Nucleus accumbens (tissue), 56 donors: ENCODE measurements around the gene CUBN.

Experiments used
- DNase-seq, 56 donors: peaks; one replicate each; lab custom pipeline; 2025; lab: John Stamatoyannopoulos, UW

The CUBN gene

DNA sequence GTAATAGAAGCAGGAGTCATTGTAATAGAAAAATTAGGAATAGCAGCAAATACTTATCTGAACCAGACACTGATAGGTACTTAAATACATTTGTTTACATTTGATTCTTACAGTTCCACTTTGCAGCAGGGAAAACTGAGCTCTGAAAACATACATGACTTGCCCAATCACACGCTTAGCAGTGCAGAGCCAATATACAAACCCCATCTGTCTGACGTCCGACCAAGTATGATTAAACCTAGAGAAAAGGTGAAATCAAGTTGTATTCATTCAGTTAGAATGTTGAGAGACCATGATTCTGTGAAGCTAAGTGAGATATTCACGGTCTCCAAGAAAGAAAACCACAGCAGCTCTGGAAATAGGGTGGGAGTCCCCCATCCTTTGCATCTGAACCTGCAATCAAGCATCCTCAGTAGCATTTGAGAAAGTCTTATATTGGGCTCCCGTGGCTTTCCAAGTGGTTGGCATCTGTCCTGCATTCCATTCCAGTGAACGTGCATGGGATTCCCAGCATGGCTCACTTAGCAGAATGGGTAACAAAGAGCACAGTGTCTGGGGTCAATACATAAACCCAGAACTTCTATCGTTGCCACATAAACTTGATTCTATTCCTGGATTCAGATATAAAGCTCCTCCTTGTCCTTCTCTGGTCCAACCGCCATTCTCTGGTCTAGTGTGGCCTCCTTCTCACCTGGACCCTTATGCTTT is 163.7 kb downstream of the CUBN start:
- DNase-seq = peak in 1 of 56 donors; percentile 26

DNA sequence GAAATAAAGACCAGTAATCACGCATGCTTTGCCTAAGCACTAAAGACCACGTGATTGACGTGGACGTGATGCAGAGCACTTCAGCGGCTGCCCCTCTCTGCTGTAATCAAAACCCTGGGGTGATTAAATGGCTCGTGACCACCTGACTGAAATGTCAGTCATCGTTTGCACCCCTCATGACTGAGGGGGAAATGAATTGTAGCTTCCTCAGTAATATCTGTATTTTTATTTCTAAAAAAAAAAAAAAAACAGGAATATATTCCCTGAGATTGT is 164.3 kb downstream of the CUBN start:
- no peak for DNase-seq

DNA sequence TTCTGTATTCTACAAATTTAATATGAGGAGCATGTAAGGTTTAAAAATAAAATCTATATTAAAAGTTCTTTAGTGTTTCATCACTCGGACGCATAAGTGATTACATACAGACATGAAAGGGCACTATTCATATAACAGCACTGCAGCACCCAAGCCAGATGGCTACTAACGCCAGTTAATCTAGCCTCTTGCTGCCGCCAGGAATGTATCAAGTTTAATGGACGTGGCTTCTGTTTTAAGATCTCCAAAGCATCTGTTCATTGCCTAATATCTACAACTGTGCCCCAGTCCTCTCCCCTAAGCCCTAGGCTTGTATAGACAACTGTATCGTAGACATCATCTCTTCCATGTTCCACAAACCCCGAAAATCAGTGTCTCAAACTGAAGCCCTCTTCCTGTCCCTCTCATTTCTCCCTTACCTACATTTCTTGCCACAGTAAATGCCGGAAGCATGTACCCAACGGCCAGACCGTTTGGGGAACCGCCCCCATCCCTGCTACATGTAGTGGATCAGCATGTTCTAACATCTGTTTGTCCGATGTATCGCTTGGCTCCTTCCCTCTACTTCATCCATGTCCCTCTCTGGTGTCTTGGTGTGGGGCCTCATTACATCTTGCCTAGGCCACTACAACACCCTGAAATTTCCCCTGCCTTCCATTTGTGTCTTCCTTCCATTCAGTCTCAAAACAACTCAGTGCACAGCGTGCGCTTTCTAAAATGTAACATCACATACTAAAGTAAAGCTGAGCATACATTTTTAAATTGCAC is 164.9 kb downstream of the CUBN start:
- no peak for DNase-seq

DNA sequence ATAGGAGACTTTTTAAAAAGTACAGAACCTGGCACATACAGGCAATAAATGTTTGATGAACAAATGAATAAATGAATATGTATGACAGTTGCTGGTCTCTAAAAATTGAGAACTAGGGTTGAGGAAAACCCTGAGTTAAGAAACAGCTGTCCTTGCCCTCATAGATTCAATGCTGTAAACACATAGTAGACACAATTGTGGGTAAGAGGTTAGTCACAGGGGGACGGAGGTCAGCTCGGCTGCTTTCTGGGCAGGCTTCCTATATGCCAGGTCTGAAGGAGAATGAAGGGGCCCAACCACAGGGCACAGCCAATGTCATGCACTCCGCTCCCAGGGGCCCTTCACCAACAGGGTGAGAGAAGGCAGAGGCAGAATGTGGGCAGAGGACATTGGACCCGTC is 169.1 kb downstream of the CUBN start:
- no peak for DNase-seq

DNA sequence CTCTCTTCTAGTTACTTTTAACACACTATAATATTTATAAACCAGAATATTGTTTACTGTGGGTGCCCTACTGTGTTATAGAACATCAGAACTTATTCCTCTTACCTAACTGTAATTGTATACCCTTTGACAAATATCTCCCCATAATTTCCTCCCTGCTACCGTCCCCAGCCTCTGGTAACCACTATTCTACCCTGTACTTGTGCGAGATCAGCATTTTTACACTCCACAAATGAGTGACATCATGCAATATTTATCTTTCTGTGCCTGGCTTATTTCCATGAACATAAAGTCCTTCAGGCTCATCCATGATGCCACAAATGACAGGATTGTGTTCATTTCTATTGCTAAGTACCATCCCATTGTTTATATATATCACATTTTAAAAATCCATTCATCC is 172.6 kb downstream of the CUBN start:
- DNase-seq = no peak

DNA sequence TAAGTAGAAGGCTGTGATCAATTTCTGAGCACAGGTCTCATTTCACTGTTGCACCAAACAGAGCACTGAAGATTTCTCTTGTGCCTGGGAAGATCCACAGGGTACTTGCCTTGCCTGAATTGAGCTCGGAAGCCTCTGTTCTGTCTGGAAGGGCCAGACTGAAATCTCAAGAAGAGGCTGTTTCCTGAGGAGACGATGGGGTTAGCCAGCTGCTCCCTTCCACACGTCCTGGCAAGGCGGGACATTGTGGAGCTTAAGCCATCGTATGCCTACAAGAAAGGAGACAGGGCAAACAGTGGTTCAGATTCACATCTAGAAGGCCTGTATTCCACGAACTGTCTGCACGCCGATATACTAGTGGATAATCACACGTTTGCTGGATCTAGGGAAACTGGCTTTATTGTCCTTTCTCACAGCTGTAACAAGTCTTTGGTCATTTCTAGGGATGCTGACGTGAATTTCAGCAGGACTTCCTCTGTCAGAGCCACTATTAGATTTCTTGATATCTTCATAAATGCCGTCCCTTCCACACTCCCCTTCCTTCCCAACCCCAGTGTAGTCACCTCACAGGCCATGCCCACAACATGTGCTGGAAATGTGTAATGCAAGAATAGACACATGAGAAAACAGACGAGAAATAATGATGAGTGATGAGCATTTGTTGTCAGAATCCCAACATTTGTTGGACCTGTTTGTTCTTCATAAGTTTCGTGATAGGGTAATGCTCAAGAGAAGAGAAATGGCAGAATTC is 175.2 kb downstream of the CUBN start:
- DNase-seq = no peak

DNA sequence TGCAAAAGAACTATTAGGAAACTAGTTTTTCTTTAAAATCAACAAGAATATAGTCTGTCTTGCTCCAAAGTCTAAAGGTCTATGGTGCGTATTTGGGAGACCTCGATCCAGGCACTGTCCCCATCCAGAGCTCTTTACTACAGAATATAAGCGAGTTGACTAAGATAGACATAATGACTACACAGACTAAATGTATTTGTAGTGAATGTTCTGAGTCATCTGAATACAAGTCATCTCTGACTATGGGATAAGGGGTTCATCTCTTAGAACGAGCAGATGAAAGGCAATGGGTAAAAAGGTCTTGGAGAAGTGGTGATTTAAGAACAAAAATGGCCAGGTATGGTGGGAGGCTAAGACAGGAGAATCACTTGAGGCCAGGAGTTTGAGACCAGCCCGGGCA is 176.3 kb downstream of the CUBN start:
- DNase-seq = no peak

DNA sequence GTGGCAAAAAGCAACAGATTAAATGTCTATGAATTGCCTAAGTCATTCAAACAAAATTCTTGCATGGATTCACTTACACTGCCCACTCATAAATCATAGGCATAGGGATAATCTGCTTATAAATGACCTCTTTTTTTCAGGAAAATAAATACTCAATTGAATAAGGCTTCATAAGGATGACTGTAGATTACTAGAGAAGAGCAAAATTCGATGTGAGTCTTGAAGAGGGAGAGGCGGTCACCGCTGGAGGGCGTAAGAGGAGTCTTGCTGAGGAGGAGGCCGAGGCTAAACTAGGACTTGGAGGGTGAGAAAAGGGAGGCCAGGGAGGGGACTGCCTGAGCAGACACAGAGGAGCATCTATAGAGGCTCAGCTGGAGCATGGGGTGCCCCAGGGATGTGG is 177.0 kb downstream of the CUBN start:
- peak in 1 of 56 donors; percentile 5 for DNase-seq

DNA sequence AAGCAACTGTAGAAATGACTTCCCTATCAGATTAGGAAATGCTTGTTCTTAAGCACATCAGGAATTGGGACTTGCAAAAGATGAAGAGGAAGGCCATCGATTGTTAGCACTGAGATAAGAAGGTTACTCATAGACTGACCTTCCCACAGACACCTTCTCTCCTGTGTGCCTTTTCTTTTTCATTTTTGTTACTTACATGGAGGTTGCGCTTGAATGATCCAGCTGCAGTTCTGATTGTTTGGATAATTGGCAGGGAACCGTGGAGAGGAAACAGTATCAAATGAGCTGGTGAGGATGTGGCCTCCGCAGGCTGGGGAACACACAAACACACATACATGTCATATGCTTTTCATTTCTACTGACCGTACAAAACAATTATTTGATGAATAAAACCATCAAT is 177.5 kb downstream of the CUBN start:
- no peak for DNase-seq

DNA sequence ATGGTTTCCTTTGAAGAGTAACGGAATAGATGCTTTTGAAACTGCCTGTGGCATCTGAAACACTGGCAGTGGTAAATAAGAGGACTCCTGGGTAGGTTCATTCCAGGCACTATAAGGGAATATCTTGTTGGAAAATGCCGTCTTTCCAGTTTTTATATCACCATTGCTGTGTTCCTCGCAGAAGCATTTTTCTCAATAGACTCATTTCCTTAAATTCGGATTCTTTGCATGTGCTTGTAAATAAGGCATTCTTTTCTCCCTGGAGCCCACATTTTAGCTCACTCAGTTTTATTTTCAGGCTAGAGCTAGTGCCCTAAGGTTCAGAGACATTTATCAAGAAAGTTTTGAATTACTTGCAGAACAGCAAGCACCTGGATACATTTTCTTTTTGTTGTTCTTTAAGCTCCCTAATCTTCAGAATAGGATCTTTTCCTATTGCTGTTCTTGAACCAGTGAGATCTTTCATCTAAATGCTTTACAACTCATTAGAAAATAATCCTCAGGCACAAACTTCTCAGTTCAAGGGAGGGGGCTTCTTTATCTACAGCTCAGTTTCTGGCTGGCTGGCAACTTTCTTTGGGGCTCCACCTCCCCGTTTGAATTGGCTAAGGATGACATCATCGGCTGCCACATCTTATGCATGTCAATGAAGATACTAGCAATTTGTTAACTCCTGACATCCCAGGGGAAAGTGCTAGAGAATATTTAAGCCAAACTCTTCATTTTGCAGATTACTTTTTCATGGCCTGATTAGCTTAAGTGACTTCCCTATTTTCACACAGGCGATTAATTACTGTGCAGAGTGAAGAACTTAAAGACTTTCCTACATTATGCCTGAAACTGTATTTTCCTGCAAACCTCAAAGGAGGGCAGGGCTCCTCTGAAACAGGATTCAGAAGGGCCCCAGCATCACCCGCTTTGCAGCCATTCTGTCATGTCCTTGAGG is 178.7 kb downstream of the CUBN start:
- DNase-seq = peak in 31 of 56 donors; percentile 1 to 69 (median 15)

DNA sequence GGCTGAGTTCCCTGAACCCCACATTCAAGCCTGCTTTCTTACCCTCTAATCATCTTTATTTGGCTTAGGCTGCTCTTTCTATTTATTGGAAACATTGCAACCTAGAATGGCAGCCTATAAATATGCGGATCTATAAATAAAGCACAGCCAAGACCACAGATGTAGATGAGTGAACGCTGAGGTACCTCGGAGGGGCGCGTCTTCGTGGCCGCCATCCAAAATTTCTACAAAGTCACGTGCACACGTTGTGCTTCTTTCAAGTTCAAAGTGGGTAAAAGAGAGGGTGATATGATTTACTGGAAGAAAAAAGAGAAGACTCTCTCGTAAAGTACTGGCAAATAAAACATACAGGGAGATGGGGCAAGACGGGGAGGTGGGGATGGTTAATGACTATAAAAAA is 179.8 kb downstream of the CUBN start:
- DNase-seq = no peak

DNA sequence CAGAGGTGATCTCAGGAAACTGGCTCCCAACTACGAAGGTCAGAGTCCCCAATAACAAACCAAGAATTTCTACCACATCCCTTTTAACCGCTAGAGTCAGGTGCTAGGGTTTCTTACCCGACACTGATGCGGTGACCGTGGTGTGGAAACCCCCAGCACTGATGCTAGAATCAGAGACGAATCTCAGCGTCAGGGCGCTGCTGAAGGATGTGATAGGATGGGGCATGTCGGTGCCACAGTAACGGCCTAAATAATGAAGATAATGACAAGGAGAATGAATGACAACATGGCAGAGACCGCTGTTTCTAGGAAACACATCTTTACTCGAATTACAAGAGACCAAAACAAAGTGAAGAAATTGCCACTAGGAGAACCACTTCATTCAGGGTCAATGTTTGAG is 181.2 kb downstream of the CUBN start:
- DNase-seq = no peak

DNA sequence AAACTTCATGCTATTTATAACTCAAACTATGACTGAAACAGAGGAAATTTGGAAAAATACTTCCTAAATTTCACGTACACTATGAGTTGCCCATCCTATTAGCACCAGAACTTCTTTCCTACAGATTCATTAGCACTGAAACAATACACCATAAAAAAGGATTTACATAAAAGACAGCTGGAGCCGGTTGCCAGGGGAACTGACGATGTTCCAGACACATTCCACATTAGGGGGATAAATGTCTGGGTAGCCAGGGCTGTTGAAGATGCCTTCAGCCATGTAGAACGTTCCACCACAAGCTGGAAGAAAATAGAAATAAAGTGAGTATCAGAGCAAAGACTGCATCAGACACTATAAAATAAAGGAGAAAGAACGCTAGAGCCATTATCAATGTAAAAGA is 182.5 kb downstream of the CUBN start:
- DNase-seq = no peak

DNA sequence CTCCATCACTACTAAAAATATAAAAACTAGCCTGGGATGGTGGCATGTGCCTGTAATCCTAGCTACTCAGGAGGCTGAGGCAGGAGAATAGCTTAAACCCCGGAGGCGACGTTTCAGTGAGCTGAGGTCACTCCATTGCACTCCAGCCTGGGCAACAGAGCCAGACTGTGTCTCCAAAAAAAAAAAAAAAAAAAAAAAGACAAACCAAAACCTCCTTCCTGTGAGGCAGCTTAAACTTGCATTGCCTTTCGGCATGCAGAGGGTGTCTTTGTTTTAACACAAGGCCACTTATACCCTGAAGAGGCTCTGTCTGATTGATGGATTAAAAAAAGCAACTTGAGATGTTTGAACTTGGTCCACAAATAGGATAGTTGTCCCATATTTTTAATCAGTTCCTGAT is 184.0 kb downstream of the CUBN start:
- no peak for DNase-seq

DNA sequence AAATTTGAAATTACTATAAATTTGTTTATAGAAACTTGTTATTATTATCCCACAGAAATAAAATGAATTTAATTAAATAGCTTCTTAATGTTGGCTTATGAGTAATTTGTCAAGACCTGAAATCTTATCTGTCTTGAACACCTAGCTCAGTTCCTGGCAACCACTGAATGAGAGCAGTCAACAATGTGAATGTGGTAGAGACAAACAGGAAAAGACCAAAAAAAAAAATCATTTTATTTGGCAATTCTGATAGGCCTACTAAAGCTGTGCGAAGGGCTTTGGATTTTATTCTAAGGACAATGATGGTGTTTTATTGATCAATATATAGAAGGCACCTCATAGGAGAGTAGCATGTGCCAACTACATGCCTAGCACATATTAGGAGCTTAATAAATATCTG is 184.6 kb downstream of the CUBN start:
- no peak for DNase-seq

DNA sequence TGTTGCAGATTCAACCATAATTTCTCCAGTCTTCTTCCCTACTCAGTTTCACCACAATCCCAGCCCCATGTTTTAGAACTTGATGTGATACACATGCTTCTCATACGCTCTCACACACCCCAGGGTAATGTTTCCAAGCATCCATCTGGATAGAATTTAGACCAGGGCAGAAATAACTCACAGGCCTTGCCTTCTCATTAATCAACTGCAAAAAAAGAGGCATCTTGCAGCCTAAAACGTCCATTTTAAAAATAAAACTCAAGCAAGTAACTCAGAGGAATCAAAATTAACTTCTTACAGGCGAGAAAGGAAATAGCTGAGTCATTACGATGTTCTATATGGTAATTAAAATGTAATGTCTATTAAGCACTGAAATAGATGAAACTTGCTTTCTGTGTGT is 185.2 kb downstream of the CUBN start:
- DNase-seq = no peak

DNA sequence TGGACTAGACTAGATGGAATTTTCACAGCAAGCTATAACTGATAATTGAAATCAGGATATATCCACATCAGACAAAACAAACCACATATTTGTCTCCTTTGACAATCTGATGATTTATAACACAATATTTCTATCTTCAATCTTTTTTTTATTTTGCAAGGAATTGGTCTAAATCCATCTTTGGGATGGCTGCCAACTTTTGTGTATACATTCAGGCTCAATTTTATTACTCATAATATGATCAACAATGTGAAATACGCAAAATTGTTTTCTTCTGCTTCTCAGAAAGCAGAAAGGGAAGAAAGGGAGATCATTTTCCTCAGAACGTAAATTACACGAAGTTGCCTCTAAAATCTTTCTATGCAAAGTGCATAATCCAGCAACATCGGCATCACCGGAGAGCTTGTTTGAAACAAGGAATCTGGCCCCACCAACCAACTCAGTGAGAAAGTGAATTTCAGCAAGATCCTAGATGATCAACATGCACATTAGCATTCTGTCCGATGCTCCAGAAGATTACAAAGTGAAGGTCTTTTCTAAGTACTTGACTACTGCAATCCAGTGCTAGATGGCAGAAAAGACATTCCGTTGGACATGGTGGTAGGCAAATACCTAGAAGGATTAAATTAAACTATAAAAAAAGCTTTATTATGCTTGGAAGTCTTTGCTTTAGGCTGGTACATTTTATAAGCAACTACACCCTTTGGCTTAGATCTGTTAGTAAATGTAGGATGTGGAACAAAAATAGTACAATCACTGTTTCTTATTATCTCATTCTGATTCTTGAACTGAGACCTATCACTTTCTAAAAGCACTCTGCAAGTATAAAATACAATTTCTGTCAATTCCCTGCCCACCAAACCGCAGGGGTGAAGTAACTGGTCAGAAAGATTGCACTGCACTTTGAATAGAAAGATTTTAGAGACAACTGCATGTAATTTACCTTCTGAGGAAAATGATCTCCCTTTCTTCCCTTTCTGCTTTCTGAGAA is 186.0 kb downstream of the CUBN start:
- no peak for DNase-seq

DNA sequence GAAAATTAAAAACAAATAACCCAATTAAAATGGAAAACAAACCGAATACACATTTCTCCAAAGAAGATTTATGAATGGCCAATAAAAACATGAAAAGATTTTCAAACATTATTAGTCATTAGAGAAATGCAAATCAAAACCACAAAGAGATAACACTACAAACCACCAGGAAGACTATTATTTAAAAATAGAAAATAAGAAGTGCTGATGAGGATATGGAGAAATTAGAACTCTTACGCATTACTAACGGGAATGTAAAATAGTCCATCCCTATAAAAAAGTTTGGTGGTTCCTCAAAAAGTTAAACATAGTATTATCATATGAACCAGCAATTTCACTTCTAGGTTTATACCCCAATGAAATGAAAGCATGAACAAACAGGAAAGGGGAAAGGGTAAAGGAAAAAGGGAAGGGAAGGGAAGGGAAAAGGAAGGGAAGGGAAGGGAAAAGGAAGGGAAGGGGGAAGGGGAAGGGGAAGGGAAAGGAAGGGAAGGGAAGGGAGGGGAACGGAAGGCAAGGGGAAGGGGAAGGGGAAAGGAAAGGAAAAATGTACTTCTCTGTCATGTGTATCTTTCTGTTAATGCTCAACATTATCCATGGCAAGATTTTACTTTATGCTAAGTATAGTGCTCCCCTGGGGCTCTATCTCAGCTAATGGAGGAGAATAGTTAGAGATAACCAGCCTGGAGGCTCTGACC is 187.1 kb downstream of the CUBN start:
- DNase-seq = no peak

DNA sequence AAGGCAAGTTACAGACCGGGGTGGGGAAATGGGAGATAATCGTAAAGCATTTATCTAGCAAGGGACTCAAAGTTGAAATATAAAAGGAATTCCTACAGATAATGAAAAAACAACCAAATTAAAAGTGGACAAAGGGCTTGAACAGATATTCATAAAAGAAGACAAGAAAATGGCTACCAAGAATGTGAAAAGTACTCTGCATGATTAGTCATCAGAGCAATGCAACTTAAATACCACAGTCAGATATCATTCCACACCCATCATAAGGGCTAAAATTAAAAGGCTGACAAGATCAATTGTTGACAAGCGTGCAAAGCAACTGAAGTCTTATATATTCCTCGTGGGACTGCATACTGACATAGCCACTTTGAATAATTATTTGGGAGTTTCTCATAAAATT is 187.7 kb downstream of the CUBN start:
- no peak for DNase-seq
